Suprapubic skin (tissue), 4 donors: Measurements from ENCODE around the gene CAMTA1. TPM values are rescaled to one million over a fixed set of nuclear protein-coding genes. Genes with fewer than 3 reads are reported as not detected.

Experiments used
- DNase-seq, 2 donors: peaks; one replicate each; pipeline ENCODE4 v3.0.0-alpha.2; 2019; ENCODE audit warnings: low spot score in 2 of 2
- H3K27ac ChIP-seq: fragments of 200-600 bp; sonication (generic); one replicate; pipeline ENCODE4 v1.5.1; 2019
- H3K27me3 ChIP-seq: fragments of 200-600 bp; sonication (generic); one replicate; pipeline ENCODE4 v1.5.1; 2019
- H3K36me3 ChIP-seq: fragments of 200-600 bp; sonication (generic); one replicate; pipeline ENCODE4 v1.5.1; 2019
- H3K4me1 ChIP-seq: fragments of 200-600 bp; sonication (generic); one replicate; pipeline ENCODE4 v1.5.1; 2019
- H3K4me3 ChIP-seq: fragments of 200-600 bp; sonication (generic); one replicate; pipeline ENCODE4 v1.5.1; 2019; ENCODE audit warnings: mild to moderate bottlenecking
- H3K9me3 ChIP-seq: fragments of 200-600 bp; sonication (generic); one replicate; pipeline ENCODE4 v1.5.1; 2019
- EP300 ChIP-seq: sonication (generic); formaldehyde crosslinking; IDR thresholded peaks from one replicate; pipeline ENCODE4 v1.6.1; 2017; ENCODE audit warnings: antibody characterized with exemption
- POLR2A ChIP-seq, 2 donors: fragments of 450-650 bp; IDR thresholded peaks; one replicate each; pipeline ENCODE4 v1.6.1; 2017; ENCODE audit warnings: antibody characterized with exemption in 2 of 2, mild to moderate bottlenecking in 2 of 2, moderate library complexity in 2 of 2
- POLR2AphosphoS5 ChIP-seq, 3 donors: sonication (generic); formaldehyde crosslinking; IDR thresholded peaks; one replicate each; pipeline ENCODE4 v1.6.1; 2017; ENCODE audit warnings: antibody characterized with exemption in 3 of 3
- WGBS: methylation state at CpG from one replicate; pipeline ENCODE4 v1.1.5; 2018; 5-methylcytosine and 5-hydroxymethylcytosine counted together
- total RNA-seq, 4 donors: library from RNA; depleted of rRNA; stranded (reverse); fragments of >200 nt; gene quantifications; one replicate each; pipeline ENCODE4 v1.1.0, GENCODE V29; 2016
- TF ChIP-seq, protein P1 (sequence below), 2 donors: fragments of 200-600 bp in 1 of 2; fragments of 450-650 bp in 1 of 2; sonication (generic) in 1 of 2; IDR thresholded peaks; one replicate each; pipeline ENCODE4 v1.5.1; 2016 to 2019; ENCODE audit warnings: antibody characterized with exemption in 2 of 2, mild to moderate bottlenecking in 1 of 2, moderate library complexity in 1 of 2

The CAMTA1 gene
- total RNA-seq, 4 donors from 2014 or later = 40.4 to 54.1 (median 46.6) TPM

DNA sequence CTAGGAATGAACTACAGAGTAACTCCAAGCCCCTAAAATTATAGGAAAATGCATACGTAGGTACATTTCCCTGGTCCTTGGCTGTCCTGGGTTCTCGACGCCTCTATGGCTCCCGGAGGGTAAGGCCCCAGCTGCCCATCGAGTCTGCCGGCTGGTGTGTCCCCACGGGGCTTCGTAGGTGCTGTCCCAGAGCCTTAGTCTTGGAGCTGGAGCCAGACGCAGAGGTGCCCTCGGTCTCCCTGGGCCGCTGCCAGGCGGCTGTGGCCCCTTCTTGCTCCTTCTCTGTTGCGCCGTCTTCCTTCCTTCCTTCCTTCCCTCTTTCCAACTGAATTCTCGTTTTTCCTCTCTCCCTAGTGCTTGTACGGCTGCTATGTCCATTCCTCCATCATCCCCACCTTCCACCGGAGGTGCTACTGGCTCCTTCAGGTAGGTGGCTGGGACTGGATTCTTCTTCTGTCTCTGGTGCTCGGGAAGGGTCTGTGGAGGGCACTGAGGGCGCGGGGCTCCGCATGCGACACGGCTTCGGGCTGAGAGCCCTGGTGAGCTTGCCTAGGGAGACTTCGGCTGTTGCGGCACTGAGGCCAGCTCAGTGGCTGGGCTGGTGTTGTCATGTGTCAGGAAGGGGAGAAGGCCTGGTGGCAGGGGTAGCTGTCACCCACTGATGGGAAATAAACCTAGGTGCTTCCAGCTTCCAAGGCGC lies 682.4 kb downstream of the CAMTA1 start:
- 96% methylated on average over 17 of the region's 27 CpGs for WGBS
- peaks cover 37% of the 10 kb centered on the region for H3K4me1 ChIP-seq
- no peak for DNase-seq
- H3K27me3 ChIP-seq = peaks cover 2% of the 10 kb centered on the region
- H3K4me3 ChIP-seq = no peak overlapping the region
- H3K36me3 ChIP-seq = no peaks in the 10 kb centered on the region
- TF ChIP-seq EP300 = no peak
- no peak for TF ChIP-seq POLR2A (IDR thresholded peaks at IDR 0.05)
- TF ChIP-seq, protein P1, sequence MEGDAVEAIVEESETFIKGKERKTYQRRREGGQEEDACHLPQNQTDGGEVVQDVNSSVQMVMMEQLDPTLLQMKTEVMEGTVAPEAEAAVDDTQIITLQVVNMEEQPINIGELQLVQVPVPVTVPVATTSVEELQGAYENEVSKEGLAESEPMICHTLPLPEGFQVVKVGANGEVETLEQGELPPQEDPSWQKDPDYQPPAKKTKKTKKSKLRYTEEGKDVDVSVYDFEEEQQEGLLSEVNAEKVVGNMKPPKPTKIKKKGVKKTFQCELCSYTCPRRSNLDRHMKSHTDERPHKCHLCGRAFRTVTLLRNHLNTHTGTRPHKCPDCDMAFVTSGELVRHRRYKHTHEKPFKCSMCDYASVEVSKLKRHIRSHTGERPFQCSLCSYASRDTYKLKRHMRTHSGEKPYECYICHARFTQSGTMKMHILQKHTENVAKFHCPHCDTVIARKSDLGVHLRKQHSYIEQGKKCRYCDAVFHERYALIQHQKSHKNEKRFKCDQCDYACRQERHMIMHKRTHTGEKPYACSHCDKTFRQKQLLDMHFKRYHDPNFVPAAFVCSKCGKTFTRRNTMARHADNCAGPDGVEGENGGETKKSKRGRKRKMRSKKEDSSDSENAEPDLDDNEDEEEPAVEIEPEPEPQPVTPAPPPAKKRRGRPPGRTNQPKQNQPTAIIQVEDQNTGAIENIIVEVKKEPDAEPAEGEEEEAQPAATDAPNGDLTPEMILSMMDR (IDR thresholded peaks at IDR 0.05) = no peak
- no peak for TF ChIP-seq POLR2AphosphoS5 (IDR thresholded peaks at IDR 0.05)
- no peak overlapping the region for H3K27ac ChIP-seq
- no peaks in the 10 kb centered on the region for H3K9me3 ChIP-seq

DNA sequence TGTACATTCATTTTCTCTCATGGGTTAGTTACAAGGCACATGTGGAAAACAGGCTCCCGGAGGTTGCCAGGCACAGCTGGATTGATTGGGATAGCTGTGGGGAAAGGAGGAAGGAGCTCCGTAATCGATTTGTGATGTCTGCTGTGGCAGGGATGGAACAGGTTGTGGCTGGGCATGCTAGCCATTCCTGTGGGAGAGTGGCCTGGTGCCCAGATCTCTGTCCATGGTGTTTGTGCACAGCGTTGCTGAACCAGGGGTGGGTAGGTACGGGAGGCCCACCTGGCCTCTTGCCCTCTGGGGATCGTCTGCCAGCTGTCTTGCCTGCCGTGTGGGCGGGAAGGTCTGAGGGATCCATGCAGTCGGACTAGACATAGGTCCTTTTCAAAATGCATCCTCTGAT lies 683.0 kb downstream of the CAMTA1 start:
- no peak for DNase-seq
- Histone ChIP-seq H3K4me3 (no peak overlapping the region), H3K9me3 (no peaks in the 10 kb centered on the region), H3K27ac (no peak overlapping the region), H3K36me3 (no peaks in the 10 kb centered on the region), H3K4me1 (peaks cover 37% of the 10 kb centered on the region), H3K27me3 (peaks cover 2% of the 10 kb centered on the region)
- 77% methylated on average over 7 of the region's 9 CpGs for WGBS
- TF ChIP-seq EP300 (no peak), POLR2A (IDR thresholded peaks at IDR 0.05) (no peak), POLR2AphosphoS5 (IDR thresholded peaks at IDR 0.05) (no peak)
- TF ChIP-seq, protein P1 (IDR thresholded peaks at IDR 0.05) = no peak

DNA sequence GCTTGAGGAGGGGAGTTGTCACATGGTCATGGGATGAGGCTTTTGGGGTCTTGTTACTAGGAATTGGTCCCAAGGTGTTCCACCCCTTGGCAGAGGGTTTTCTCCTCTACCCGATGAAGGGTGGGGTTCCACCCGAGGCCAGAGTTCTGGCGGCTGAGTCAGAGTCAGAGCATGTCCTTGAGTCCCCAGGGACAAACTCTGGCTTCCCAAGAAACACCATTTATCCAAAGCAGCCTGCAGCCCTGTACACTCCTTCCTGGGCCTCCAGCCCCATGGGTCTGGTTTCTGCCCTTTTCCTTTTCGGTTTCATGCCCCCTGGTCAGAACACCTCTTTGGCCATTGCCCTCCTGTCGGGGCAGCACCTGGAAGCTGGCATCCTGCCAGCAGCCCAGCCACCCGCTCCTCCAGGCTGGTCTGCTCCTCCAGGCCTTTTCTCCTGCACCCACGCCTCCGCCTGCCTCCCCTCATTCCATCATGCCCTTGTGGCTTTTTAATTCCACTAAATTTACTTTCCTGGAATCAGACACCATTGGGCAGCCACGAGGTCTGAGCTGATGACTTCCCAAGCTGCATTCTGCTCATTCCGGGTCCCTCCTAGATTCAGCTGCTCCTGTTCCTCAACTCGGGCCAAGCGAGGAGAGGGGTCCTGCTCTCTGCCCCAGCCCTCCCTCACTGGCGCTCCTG lies 684.1 kb downstream of the CAMTA1 start:
- Histone ChIP-seq H3K27me3 (no peaks in the 10 kb centered on the region), H3K36me3 (no peaks in the 10 kb centered on the region), H3K9me3 (no peaks in the 10 kb centered on the region), H3K4me1 (peaks cover 37% of the 10 kb centered on the region), H3K27ac (no peak overlapping the region), H3K4me3 (no peak overlapping the region)
- no peak for DNase-seq
- WGBS = 59% methylated on average over 13 of the region's 13 CpGs
- no peak for TF ChIP-seq POLR2A (IDR thresholded peaks at IDR 0.05)
- TF ChIP-seq, protein P1 (IDR thresholded peaks at IDR 0.05) = no peak
- no peak for TF ChIP-seq POLR2AphosphoS5 (IDR thresholded peaks at IDR 0.05)
- no peak for TF ChIP-seq EP300

DNA sequence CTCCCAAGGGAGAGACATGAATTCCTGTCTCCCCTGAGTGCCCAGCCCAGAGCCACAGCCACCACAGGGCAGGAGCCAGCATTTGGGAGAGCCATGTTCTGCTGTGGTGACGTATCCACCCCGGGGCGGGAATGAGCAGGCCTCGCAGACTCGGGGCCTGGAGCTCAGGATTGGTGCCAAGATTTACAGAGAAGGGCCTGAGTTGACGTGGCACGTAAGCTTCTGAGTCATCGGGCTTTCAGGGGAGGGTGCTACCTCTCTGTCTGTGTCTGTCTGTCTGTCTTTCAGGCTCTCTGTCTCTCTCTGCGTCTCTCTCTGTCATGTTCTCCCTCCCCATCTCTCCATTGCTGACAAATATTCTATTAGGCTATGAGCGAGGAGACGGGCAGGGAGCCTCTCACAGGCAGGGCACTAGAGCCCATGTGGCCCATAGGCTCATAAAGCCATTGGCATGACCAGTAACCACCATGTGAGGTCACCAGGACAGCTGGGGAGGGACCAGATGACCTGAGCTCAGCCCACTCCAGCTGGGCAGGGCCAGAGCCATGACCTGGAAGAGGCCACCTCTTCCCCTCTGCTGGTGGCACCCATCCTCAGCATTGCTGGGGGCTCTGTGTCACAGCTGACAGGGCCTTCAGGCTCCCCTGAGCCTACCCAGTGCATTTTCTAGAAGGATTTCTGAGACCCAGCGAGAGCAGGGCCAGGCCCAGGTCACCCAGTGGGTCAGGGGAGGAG lies 685.8 kb downstream of the CAMTA1 start:
- 33% methylated on average over 7 of the region's 12 CpGs for WGBS
- peak overlapping the region; percentile 35 for H3K27ac ChIP-seq

More for the DNA sequence above, 685.8 kb downstream of the CAMTA1 start:
- Histone ChIP-seq H3K9me3 (no peaks in the 10 kb centered on the region), H3K4me3 (no peak overlapping the region), H3K27me3 (peaks cover 6% of the 10 kb centered on the region), H3K4me1 (peaks cover 37% of the 10 kb centered on the region), H3K36me3 (no peaks in the 10 kb centered on the region)
- TF ChIP-seq POLR2A (IDR thresholded peaks at IDR 0.05) (no peak), POLR2AphosphoS5 (IDR thresholded peaks at IDR 0.05) (no peak)
- TF ChIP-seq, protein P1 (IDR thresholded peaks at IDR 0.05) = no peak
- peak in 1 of 2 donors; percentile 80 for DNase-seq
